Right lung (tissue), 5 donors: Measurements from ENCODE around the gene SV2B. TPM values are rescaled to one million over a fixed set of nuclear protein-coding genes. Genes with fewer than 3 reads are reported as not detected.

Source experiments
- DNase-seq, 2 donors: peaks; one replicate each; pipeline ENCODE4 v3.0.0-alpha.2; 2013
- polyA plus RNA-seq, 5 donors: library from polyadenylated mRNA; unstranded; fragments of 120-200 nt; gene quantifications; one replicate each; pipeline versions ENCODE4 v1.2.1 to v1.2.3, GENCODE V29; 2013; ENCODE audit warnings: inconsistent platforms in 1 of 5, low replicate concordance in 1 of 5; ENCODE audit not compliant: insufficient read length in 5 of 5, insufficient read depth in 1 of 5

Gene SV2B
- polyA plus RNA-seq, 5 donors = 1.3 to 2.6 (median 1.5) TPM

- no peak for DNase-seq
Measured at GRCh38 chr15:91135201-91136130, 35.4 kb downstream of the SV2B start.

- no peak for DNase-seq
Measured at GRCh38 chr15:91136386-91136923, 36.4 kb downstream of the SV2B start.

GRCh38 chr15:91140601-91141000, 40.5 kb downstream of the SV2B start:
- no peak for DNase-seq

GRCh38 chr15:91141097-91141496, 41.0 kb downstream of the SV2B start:
- DNase-seq = no peak

- DNase-seq = no peak
Measured at GRCh38 chr15:91142106-91142744, 42.2 kb downstream of the SV2B start.

GRCh38 chr15:91142946-91143345, 42.9 kb downstream of the SV2B start:
- no peak for DNase-seq

GRCh38 chr15:91146728-91147127, 46.7 kb downstream of the SV2B start:
- no peak for DNase-seq

GRCh38 chr15:91148243-91148642, 48.2 kb downstream of the SV2B start:
- no peak for DNase-seq

GRCh38 chr15:91150502-91151160, 50.6 kb downstream of the SV2B start:
- no peak for DNase-seq

- DNase-seq = no peak
Measured at GRCh38 chr15:91151781-91152563, 51.9 kb downstream of the SV2B start.

- DNase-seq = no peak
Measured at GRCh38 chr15:91152896-91153581, 53.0 kb downstream of the SV2B start.

GRCh38 chr15:91153954-91154353, 53.9 kb downstream of the SV2B start:
- DNase-seq = no peak

GRCh38 chr15:91156175-91156726, 56.2 kb downstream of the SV2B start:
- no peak for DNase-seq

GRCh38 chr15:91158415-91159394, 58.6 kb downstream of the SV2B start:
- no peak for DNase-seq

- DNase-seq = no peak
Measured at GRCh38 chr15:91165850-91166249, 65.8 kb downstream of the SV2B start.

- DNase-seq = no peak
Measured at GRCh38 chr15:91168457-91168856, 68.4 kb downstream of the SV2B start.

- no peak for DNase-seq
Measured at GRCh38 chr15:91171334-91171733, 71.3 kb downstream of the SV2B start.

GRCh38 chr15:91182101-91182500, 82.0 kb downstream of the SV2B start:
- no peak for DNase-seq

GRCh38 chr15:91183596-91183995, 83.5 kb downstream of the SV2B start:
- DNase-seq = no peak
